IMR-90 (cell line): ENCODE data around the gene SYNM. TPM values are rescaled to one million over a fixed set of nuclear protein-coding genes. Genes with fewer than 3 reads are reported as not detected.

Source experiments
- ATAC-seq: fragments of 200-7000 bp; cut with Tn5 transposase; 2 replicates; pipeline ENCODE4 v1.9.1; 2020; ENCODE audit warnings: low read depth, mild to moderate bottlenecking, moderate library complexity
- BruUV-seq: library from RNA; stranded (reverse); fragments of 400-500 nt; replicated peaks from 2 replicates; lab custom pipeline; 2021; lab: Mats Ljungman, UMichigan
- CTCF ChIA-PET: fragments of 300-600 bp; formaldehyde crosslinking; extraction: SDS; loops from one replicate; lab custom pipeline; 2021; ENCODE audit warnings: antibody characterized with exemption; lab: Yijun Ruan, JAX
- POLR2A ChIA-PET: fragments of 300-600 bp; sonication (Branson Sonifier 250); formaldehyde crosslinking; loops from one replicate; lab custom pipeline; 2022; ENCODE audit warnings: antibody characterized with exemption; ENCODE audit not compliant: unreplicated experiment; lab: Charles Lee
- DNase-seq: peaks from one replicate; pipeline ENCODE4 v3.0.0; 2013
- H2AFZ ChIP-seq: replicated peaks from 2 replicates; pipeline ENCODE3; 2013; ENCODE audit warnings: low read length, mild to moderate bottlenecking; ENCODE audit not compliant: poor library complexity
- H2AK5ac ChIP-seq: 2 replicates; pipeline ENCODE4 v1.6.1; 2013; ENCODE audit warnings: low read depth, low read length, inconsistent platforms
- H2AK9ac ChIP-seq: replicated peaks from 2 replicates; pipeline ENCODE3; 2013; ENCODE audit warnings: mild to moderate bottlenecking, low read depth, low read length, moderate library complexity; ENCODE audit not compliant: poor library complexity
- H2BK120ac ChIP-seq: 2 replicates; pipeline ENCODE4 v1.6.1; 2013; ENCODE audit warnings: low read depth, low read length, inconsistent platforms
- H2BK15ac ChIP-seq: 3 replicates; pipeline ENCODE4 v1.6.1; 2013; ENCODE audit warnings: low read depth, low read length, inconsistent platforms
- H2BK20ac ChIP-seq: 2 replicates; pipeline ENCODE4 v1.6.1; 2013; ENCODE audit warnings: low read depth, mild to moderate bottlenecking, inconsistent platforms, low read length, moderate library complexity
- H2BK5ac ChIP-seq: 2 replicates; pipeline ENCODE4 v1.6.1; 2013; ENCODE audit warnings: mild to moderate bottlenecking, low read depth, low read length, inconsistent platforms; ENCODE audit not compliant: poor library complexity, severe bottlenecking
- H3K14ac ChIP-seq: replicated peaks from 2 replicates; pipeline ENCODE4 v1.6.1; 2013; ENCODE audit warnings: low read depth, low read length, inconsistent platforms
- H3K18ac ChIP-seq: 2 replicates; pipeline ENCODE4 v1.6.1; 2013; ENCODE audit warnings: low read depth, low read length, control low read depth
- H3K23ac ChIP-seq: 2 replicates; pipeline ENCODE4 v1.6.1; 2013; ENCODE audit warnings: low read depth, low read length, inconsistent platforms
- H3K27ac ChIP-seq: 2 replicates; pipeline ENCODE4 v1.5.1; 2013; ENCODE audit warnings: mild to moderate bottlenecking, control low read depth, low read length; ENCODE audit not compliant: insufficient read depth
- H3K27me3 ChIP-seq: 2 replicates; pipeline ENCODE4 v1.6.1; 2013; ENCODE audit warnings: low read length; ENCODE audit not compliant: control insufficient read depth, insufficient read depth
- H3K36me3 ChIP-seq: 2 replicates; pipeline ENCODE4 v1.6.1; 2013; ENCODE audit warnings: low read length, mixed read lengths; ENCODE audit not compliant: control insufficient read depth, insufficient read depth
- H3K4ac ChIP-seq: 2 replicates; pipeline ENCODE4 v1.6.1; 2013; ENCODE audit warnings: low read depth, low read length, inconsistent platforms
- H3K4me1 ChIP-seq: 2 replicates; pipeline ENCODE4 v1.6.1; 2013; ENCODE audit warnings: low read length, mixed read lengths; ENCODE audit not compliant: control insufficient read depth, insufficient read depth
- H3K4me2 ChIP-seq: 2 replicates; pipeline ENCODE4 v1.6.1; 2013; ENCODE audit warnings: low read depth, mild to moderate bottlenecking, control low read depth, low read length, moderate library complexity
- H3K4me3 ChIP-seq: 2 replicates; pipeline ENCODE4 v1.5.1; 2013; ENCODE audit warnings: low read depth, mild to moderate bottlenecking, control low read depth, low read length, moderate library complexity; ENCODE audit not compliant: insufficient read depth
- H3K56ac ChIP-seq: 2 replicates; pipeline ENCODE4 v1.6.1; 2013; ENCODE audit warnings: low read length, inconsistent platforms; ENCODE audit not compliant: insufficient read depth; ENCODE audit errors: extremely low read depth
- H3K79me1 ChIP-seq, 2 experiments: 2 replicates each; pipeline ENCODE4 v1.6.1; 2013; ENCODE audit warnings: low read length in 2 of 2, inconsistent platforms in 1 of 2, low read depth in 1 of 2
- H3K9ac ChIP-seq: 2 replicates; pipeline ENCODE4 v1.6.1; 2013; ENCODE audit warnings: low read depth, low read length, control low read depth
- H3K9me1 ChIP-seq: 2 replicates; pipeline ENCODE4 v1.6.1; 2013; ENCODE audit warnings: low read length, inconsistent platforms; ENCODE audit not compliant: insufficient read depth
- H3K9me3 ChIP-seq: 2 replicates; pipeline ENCODE4 v1.6.1; 2013; ENCODE audit warnings: low read length; ENCODE audit not compliant: control insufficient read depth, insufficient read depth
- H4K20me1 ChIP-seq: 2 replicates; pipeline ENCODE4 v1.6.1; 2013; ENCODE audit warnings: low read length, inconsistent platforms; ENCODE audit not compliant: insufficient read depth
- H4K5ac ChIP-seq: 2 replicates; pipeline ENCODE4 v1.6.1; 2013; ENCODE audit warnings: mild to moderate bottlenecking, low read depth, low read length, control low read depth
- H4K8ac ChIP-seq, 2 experiments: 2 replicates each; pipeline ENCODE4 v1.6.1; 2013; ENCODE audit warnings: low read depth in 2 of 2, low read length in 2 of 2, control low read depth in 1 of 2, inconsistent platforms in 1 of 2
- H4K91ac ChIP-seq: 2 replicates; pipeline ENCODE4 v1.6.1; 2013; ENCODE audit warnings: low read depth, low read length, inconsistent platforms; ENCODE audit not compliant: insufficient read depth
- MAFK ChIP-seq: IDR thresholded peaks from 2 replicates; pipeline ENCODE4 v1.6.1; 2012; ENCODE audit warnings: low read depth, low read length, improper control_type of control experiment
- RAD21 ChIP-seq: IDR thresholded peaks from 2 replicates; pipeline ENCODE4 v1.6.1; 2012; ENCODE audit warnings: low read length, improper control_type of control experiment
- whole genome bisulfite sequencing, 2 experiments: methylation state at CpG; one replicate each; pipeline versions ENCODE4 v1.1.5 to v1.1.7; 2013; ENCODE audit warnings: missing lambda C conversion rate in 2 of 2; ENCODE audit not compliant: insufficient read length in 1 of 2; ENCODE audit errors: extremely low coverage in 2 of 2; 5-methylcytosine and 5-hydroxymethylcytosine counted together
- dilution Hi-C: fragments of 300-500 bp; cut with HindIII; formaldehyde crosslinking; loops from one replicate; pipeline ENCODE4 v1.14.3; 2018; ENCODE audit warnings: low sequenced_read_pairs; ENCODE audit not compliant: unreplicated experiment
- in situ Hi-C: fragments of 300-500 bp; cut with MboI; formaldehyde crosslinking; loops from 3 replicates; pipeline ENCODE4 v1.14.3; 2019; ENCODE audit warnings: low sequenced_read_pairs, inconsistent platforms, mixed read lengths
- intact Hi-C: fragments of 100-400 bp; cut with micrococcal nuclease; formaldehyde crosslinking; loops from 2 replicates; pipeline ENCODE4 v1.10.0; 2022
- polyA plus RNA-seq, 3 experiments: library from polyadenylated mRNA; depleted of rRNA; stranded (reverse); fragments of >200 nt; gene quantifications; 2 replicates each; pipeline ENCODE4 v1.2.3, GENCODE V29; 2012; ENCODE audit warnings: low replicate concordance in 1 of 3
- total RNA-seq: library from RNA; depleted of rRNA; stranded (reverse); fragments of >200 nt; gene quantifications from 2 replicates; pipeline ENCODE4 v1.2.3, GENCODE V29; 2012

Gene SYNM
- total and polyA plus RNA-seq, 2 of the 4 experiments (the other 2 are of a cell fraction), result 2.1 to 3.4 TPM

DNA sequence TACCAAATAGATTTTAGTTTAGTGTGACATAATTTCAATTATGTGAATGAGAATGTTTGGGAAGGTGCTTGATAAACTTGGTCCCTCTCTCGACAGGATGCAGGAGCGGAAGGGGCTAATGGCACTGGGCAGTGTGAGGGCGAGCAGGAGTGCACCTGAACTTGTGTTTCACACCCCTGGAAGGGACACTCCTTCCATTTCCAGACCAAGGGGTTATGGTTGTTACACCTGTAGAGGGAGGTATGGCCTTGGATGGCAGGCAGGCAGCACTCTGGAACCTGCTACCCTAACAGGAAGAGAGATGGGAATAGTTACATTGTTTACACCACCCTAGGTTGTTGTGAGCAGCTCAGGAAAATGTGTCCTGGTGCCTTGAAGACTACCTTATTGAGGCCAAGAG is 22.1 kb downstream of the SYNM start:
- POLR2A ChIA-PET, result no interaction called here
- H3K9me3 ChIP-seq, result no peaks in the 10 kb centered on the region

More for the DNA sequence above, 22.1 kb downstream of the SYNM start:
- Histone ChIP-seq H3K4me1 (peaks cover 14% of the 10 kb centered on the region), H3K18ac (no peak overlapping the region), H2BK20ac (no peak overlapping the region), H3K14ac (no peak overlapping the region), H2BK15ac (no peak overlapping the region), H3K27ac (no peak overlapping the region), H3K36me3 (peaks cover 7% of the 10 kb centered on the region), H4K5ac (no peak overlapping the region), H3K4me2 (no peak overlapping the region), H2BK120ac (no peak overlapping the region), H3K79me1 (peaks cover 5 to 25% of the 10 kb centered on the region in 2 experiments; a peak in 3 of 4 replicates), H3K56ac (no peak overlapping the region), H4K8ac (no peak overlapping the region), H2BK5ac (no peak overlapping the region), H4K20me1 (no peaks in the 10 kb centered on the region; the same call in 1 of the 2 replicates), H4K91ac (no peak overlapping the region), H3K4me3 (no peak overlapping the region), H2AK9ac (no peak overlapping the region), H3K9me1 (peaks cover 28% of the 10 kb centered on the region), H2AK5ac (no peak overlapping the region), H3K9ac (no peak overlapping the region), H2AFZ (no peak overlapping the region), H3K23ac (no peak overlapping the region), H3K27me3 (no peaks in the 10 kb centered on the region), H3K4ac (peak overlapping the region; percentile 17; the same call in 1 of the 2 replicates)
- TF ChIP-seq RAD21, result no peak
- TF ChIP-seq MAFK, result no peak
- dilution Hi-C loops (no loop called here), intact Hi-C loops (no loop called here), in situ Hi-C loops (no loop called here)
- ATAC-seq (no peak), DNase-seq (no peak)
- no CpG with 5 or more reads among the region's 3 CpGs for WGBS, 2 experiments
- CTCF ChIA-PET, result no interaction called here
- BruUV-seq, result no TSS peak
